Measurements from ENCODE around the gene MGAT5.

DNA sequence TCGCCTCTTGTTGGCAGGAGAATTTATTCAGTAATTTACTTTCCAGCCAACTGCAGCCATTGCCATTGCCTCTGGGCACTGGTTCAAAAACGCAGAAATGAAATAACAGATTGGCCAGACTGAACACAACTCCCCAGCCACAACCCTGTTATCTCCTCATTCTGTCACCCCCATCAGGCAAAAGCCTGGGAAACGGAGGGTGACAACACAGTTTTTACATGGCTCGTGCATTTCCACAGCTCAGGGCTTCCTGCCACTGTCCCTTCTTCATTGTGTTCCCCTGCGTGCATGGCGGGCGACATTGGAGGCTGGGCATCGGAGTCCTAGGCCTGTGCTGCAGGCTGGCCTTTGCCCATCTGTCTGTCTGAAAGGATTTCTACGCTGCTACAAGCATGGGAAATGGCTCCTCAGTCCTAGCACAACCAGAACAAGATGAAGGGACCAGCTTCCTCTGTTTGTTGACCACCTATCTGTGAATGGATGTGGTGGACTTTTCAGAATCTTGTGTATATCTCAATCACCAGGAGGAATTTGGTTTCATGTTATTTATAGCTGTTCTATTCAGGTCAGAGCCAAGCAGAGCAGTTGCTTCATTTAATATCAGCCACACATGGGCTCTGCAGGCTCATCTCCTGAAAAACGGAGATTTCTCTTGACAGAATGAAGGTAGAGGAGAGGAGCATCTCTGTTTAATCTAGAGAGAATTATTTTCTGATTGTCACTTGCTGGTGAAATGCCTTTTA, 107.0 kb downstream of the MGAT5 start:
- TF ChIP-seq, protein P1, sequence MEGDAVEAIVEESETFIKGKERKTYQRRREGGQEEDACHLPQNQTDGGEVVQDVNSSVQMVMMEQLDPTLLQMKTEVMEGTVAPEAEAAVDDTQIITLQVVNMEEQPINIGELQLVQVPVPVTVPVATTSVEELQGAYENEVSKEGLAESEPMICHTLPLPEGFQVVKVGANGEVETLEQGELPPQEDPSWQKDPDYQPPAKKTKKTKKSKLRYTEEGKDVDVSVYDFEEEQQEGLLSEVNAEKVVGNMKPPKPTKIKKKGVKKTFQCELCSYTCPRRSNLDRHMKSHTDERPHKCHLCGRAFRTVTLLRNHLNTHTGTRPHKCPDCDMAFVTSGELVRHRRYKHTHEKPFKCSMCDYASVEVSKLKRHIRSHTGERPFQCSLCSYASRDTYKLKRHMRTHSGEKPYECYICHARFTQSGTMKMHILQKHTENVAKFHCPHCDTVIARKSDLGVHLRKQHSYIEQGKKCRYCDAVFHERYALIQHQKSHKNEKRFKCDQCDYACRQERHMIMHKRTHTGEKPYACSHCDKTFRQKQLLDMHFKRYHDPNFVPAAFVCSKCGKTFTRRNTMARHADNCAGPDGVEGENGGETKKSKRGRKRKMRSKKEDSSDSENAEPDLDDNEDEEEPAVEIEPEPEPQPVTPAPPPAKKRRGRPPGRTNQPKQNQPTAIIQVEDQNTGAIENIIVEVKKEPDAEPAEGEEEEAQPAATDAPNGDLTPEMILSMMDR (IDR thresholded peaks at IDR 0.05), result no peak
- no peak for TF ChIP-seq POLR2A (IDR thresholded peaks at IDR 0.05)
